NCI-H1417 (cell line): ENCODE data around the gene CDCA8.

Experiments used
- DNase-seq, 3 experiments: peaks; one replicate each; lab custom pipeline; 2025; lab: John Stamatoyannopoulos, UW

The CDCA8 gene

DNA sequence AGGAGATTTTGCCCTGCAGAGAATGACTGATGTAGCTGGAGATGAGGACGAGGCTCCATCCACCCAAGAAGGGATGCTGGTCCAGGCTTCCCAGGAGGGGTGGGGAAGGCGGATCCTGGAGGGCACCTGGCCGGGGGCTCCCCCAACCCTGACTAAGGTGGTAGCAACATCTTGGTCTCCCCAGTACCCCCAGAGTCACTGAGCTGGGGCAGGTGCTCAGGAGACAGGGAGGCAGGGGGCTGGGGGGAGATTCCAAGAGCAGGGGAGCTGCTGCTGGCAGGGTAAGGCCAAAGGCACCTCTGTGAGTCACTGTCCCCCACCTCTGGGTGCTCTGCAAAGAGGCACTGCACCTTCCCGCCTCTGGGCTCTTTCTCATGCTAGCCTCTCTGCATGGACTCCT is 24.0 kb downstream of the CDCA8 start:
- DNase-seq, result no peak

DNA sequence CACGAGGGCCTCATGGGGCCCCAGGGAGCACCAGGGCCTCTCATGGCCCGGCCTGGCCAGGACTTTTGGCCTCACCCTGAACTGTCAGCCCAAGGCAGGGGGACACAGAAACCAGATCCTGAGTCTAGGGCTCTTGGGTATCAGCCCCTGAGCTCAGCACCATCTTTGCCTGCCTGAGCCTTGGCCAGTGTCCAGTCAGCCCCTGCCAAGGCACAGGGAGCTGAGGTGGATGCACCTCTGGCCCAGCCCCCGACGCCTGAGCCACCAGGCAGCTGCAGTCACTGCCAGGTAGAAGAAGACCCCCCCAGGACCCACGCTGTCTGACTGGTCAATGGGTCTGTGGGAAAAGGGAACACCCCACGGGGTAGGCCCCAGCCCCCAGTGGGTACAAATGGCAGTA is 25.3 kb downstream of the CDCA8 start:
- DNase-seq, result no peak

DNA sequence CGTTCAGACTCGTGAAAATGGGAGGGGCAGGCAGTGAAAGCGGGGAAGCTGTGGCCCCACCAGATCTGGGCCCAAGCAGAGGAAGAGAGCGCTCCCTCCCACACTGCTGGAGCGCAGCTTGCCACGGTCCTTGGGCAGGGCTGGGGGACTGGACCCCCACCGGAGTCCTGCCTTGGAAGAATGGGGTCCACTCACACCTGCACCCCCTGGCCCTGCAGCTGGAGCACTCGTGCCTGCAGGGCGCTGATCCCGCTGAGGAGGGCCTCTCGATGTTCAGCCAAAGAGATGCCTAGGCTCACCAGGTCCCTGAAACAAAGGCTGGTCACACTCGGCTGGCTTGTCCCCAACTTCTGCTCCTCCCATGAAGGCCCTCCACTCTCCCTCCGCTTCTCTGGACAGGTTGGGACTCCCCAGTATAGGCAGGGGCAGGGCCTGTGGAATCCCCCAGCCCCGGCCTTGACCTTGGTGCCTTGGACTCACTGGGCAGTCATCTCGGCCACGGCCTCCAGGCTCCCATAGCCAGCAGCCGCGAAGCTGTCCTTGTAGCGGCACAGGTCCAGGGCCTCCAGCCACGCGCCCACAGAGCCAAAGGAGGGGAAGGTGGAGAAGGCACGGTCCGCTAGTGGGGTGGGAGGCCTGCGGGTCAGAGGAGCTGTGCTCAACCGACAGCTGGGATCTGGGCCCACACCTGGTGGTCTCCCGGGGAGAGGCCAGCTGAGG is 26.0 kb downstream of the CDCA8 start:
- no peak for DNase-seq

DNA sequence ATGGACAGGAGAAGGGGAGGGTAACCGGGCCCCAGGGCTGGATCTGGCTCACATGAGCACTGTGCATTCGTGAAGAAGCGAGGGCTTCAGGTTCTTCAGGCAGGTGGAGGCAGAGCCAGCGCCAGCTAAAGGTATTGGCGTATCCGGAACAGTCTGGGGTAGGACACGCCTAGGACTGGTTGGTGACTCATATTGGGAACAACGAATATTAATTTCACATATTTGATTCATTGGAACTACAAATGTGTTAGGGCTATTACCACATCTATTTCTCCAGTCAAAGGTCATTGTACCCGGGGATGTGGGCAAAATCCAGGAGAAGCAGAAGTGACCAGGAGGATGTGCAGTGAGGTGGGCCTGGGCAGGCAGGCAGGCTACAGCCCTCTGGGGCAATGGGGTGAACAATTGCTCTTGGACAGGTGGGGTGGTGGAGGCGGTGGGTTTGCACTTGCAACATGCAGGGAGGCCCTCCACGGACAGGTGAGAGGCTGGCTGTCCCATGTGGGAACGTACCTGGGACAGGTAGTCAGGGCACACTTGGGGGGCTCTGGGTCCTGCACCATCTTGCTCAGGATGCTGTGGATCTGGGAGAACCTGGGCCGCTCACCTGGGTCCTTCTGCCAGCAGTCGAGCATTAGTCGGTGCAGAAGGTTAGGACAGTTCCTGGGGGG is 26.7 kb downstream of the CDCA8 start:
- no peak for DNase-seq

DNA sequence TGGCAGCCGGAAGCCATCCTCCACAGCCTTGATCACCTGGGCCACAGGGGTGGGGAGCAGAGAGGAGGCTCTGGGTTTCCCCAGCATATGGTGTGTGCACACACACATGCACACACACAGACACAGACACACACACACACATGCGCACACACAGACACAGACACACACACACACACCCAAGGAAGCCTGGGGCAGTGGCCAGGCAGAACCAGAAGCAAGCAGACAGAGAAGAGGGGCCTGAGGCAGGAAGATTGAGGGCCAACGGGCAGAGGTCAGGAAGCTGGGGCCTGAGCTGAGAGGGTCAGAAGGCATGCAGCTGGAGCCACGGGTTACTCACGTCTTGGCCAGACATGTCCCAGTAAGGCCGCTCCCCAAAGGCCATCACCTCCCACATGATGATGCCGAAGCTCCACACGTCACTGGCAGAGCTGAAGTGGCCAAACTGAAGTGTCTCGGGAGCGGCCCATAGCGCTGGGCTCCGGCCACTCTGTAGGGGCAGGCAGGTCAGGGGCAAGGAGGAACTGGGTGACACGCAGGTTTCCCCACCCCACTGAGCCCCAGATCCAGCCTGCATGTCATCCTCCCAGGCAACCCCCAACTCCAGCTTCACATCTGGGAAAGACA is 27.4 kb downstream of the CDCA8 start:
- no peak for DNase-seq

DNA sequence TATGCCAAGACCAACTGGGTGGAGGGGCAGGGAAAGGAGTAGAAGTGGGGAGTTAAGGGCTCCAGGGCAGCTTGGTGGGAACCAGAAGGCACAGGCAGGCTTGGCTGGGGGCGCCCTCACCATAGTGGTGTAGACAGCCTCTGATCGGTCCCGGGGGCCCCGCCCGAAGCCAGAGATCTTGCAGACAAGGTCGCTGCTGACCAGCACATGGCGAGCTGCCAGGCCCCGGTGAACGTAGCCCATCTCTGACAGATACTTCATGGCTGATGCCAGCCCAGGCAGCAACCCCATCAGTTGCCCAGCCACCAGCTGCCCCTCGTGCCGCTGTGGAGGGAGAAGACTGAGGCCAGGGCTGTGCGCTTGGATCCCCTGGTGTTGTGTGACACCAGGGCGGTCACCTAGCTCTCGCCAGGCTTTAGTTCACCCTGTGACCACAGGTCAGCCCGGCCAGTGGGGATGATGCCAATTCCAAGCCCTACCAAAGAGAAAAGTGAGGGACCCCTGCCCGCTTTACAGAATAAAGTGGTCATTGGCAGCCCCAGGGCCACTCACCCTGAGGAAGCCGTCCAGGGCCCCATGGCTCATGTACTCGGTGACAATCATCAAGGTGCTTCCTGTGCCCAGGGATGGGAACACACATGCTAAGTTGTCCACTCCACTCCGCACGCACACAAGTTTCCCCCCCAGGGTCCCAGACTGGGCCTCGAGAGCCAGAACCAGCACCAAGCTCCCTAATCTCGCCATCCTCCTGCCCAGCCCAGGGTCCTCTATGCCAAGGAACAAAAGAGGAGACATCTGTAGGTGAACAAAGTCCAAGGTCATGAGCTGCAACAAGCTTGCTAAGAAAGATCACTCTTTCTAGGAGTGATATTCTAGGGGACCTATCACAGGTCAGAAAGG is 28.2 kb downstream of the CDCA8 start:
- no peak for DNase-seq

DNA sequence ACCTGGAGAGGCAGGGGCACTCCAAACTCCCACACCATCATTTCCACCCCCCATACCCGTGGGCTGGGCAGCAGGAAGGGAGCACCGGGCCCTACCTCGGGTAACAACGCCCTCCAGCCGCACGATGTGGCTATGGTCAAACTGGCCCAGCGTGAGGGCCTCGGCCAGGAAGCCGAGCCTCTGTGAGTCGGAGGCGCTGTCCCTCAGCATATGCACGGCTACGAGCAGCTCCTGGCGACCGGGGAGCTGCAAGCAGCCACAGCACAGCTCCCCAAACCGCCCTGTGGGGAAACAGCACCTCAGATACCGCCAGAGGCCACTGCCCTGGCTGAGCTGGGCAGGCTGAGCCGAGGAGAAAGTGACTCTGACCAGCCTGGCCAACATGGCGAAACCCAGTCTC is 29.2 kb downstream of the CDCA8 start:
- no peak for DNase-seq

DNA sequence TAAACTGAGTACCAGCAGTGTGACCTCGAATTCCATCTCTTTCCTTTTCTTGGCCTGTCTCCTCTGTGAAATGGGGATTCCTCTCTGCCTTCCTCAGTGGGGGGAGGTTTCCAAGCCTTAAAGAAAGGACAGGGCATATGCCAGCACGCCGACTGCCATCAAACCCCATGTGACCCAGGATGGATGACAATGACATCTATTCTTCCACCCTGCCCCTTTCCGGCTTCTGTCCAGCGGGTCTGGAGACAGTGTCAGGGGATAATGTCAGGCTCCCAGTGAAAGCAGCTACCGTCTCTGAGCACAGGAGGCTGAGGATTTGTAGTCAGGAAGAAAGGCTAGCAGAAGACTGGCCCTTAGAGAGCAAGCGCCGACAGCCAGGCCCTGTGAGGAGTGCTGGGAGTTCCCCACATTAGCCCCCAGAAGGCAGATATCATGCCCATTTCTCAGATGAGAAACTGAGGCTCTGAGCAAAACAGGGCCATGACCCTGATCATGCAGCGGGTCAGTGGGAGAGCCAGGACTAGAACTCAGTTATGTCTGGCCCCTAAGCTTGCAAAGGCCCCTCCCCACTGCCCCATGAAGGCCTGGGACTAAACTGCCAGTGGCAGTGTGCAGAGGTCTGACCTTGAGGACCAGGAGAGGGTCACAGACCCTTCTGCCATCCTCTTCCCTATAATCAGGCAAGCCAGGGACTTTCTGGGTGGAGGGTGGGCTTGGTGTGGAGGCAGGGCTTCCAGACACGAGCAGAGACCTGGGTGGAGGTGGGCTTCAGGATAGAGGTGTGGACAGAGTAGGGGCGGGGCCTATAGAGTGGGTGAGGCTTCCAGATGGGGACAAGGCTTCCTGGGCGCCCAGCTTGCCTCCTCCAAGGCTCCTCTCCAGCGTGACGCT is 30.1 kb downstream of the CDCA8 start:
- DNase-seq, result no peak

DNA sequence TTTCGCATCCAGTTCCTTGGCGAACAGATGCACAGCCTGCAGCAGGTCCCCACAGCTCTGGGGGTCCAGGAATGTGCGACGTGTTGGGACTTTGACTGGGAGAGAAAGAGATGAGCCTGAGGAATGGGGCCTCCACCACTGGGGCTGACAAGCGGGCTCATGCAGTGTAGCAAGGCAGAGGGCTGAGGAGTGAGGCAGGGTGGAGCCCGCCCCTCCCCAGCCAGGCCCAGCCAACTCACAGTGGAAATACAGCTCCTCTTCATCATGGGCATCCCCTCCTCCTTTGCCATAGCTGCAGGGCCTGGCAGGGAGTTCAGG is 30.7 kb downstream of the CDCA8 start:
- DNase-seq, result no peak

DNA sequence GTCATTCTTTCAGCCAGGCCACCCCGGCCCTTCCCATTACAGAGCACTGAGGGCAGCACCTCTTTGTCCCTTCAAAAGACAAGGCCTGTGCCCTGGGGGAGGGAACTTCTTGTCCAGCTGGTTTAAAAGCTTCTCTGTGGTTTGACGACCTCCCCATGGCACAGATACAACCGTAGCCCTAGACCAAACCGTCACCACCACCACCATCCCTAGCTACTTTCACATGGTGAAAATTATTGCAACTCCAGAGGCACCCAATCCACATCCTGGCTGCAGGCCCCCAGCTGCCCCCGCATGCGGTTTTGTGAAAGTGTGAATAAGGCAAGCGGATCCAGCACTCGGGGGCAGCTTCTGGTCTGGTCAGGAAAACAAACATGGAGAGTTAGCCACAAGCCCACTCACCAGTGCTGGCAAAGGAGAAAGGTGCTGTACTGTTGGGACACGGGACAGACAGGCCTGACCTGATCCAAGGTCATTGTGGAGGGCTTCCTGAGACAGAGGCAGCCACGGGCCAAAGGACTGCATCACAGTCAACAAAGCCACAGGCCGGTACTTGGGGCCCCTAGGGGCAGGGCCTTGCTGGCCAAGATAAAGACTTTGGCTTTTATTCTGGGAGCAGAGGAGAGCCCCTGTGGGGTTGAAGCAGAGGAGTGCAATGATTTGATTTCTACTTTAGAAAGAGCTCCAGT is 31.2 kb downstream of the CDCA8 start:
- DNase-seq, result no peak

DNA sequence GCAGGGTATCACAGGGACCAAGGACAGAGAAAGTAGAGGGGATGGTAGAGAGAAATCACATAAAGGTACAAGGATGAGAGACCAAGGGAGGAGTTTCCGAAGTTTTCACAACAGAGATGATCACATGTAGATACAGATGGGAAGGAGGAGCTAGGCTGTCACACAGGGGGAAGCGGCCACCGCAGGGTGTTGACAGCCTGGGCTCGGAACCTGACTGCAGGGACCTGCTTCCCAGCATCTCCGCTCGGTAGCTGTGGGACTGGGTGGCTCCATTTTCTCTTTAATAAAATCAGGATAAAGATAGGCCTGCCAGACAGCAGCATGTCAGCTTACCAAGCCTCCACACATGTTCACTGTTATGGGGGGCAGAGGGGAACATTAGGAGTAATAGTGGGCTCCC is 32.3 kb downstream of the CDCA8 start:
- DNase-seq, result no peak

DNA sequence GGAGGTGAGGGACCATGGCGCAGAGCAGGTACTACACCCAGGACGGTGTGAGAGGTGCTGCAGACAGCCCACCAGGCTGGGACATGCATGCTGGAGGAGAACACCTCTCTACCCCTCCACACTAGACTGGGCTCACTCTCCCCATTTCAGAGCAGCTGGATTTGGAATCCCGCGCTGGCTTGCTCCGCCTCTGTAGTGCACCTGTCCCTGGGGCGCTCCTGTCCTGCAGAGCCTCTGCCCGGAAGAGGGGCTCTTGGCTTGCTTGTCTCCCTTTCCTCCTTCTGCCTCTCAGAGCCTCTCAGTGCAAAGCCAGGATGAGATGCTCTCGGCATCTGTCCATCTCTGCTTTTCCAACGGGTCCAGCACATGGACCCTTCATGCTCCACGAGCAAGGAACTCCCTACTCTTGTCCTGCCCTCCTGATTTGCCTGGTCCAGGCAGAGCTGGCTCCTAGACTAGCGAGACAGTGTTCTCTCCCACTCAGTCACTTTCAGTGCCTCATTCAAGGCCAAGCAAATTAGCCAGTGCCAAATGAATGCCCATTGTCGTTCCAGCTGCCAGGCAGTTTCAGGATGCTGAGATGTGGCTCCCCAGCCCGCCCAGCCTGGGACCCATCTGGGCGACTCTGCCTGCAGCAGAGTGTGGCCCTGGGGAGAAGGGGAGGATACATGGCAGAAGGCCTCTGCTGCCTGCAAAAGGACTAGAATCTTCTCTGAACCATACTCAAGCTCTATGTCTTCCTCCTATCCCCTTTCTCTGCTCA is 33.7 kb downstream of the CDCA8 start:
- no peak for DNase-seq

DNA sequence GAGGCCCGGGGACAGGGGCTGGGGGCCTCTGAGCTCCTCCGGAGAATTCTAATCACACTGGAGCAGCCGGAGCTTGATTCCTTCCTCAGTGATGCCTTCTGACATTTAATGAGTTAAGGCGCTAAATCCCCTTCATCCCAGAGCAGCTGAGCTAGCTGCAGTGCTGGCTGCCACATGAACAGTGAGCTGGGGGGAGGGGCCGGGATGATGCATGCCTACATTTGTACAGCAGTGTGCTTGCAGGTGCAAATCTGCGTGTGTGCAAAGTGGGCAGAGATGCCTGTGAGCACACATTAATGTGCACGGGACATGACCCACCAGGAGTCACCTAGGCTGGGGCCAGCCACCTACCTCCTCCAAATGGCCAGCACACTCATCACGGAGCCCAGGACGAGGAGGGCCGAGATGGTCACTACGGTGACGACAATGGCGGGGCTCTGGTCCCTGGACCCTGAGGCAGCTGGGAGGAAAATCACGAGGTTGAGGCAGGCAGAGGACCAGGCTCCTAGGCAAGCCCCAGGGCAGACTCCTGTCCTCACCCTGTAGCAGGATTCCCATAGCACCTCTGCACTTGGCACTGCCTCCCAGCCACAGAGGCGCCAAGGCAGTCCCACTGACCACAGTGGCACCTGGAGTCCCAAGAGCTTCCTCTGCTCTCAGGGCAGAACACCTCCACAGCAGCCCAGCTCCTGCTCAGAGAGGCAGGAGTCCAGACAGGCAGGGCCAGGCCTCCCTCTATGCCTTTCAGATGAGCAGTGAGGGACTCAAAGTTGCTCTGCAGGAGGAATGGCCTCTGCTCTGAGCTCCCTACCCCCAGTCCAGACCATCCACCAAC is 34.7 kb downstream of the CDCA8 start:
- no peak for DNase-seq

DNA sequence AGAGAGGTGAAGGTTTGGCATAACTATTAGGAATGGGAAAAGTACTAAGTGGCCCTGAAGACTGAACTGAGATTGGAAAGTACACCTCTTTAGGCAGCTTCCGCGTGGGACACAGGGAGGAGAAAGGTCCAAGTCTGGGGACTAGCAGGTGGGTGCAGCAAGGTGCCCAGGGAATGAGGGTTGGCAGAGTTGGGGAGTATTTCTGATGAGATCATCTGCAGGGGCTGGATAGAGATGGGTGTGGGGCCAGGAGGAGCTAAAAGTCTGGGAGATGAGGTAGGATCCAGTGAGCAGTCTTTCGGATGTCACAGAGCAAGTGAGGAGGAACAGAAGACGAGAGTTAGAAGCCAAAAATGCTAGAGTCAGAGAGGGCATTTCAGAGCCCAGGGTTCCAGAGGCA is 36.1 kb downstream of the CDCA8 start:
- no peak for DNase-seq

DNA sequence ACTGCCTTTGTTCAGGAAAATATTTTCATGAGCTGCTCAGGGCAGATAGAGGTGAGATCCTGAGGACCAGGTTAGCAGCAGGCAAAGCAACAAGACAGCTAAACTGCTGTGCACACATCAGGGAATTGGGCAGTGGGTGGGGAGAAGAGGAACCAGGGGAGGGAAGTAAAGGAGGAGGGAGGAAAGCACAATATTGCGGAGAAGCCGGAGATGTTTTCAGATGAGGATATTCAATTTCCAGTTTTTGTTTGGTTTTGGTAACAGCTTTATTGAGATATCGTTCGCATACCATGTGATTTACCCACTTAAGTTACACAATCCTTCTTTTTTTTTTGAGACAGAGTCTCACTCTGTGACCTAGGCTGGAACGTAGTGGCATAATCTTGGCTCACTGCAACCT is 38.1 kb downstream of the CDCA8 start:
- DNase-seq, result no peak

DNA sequence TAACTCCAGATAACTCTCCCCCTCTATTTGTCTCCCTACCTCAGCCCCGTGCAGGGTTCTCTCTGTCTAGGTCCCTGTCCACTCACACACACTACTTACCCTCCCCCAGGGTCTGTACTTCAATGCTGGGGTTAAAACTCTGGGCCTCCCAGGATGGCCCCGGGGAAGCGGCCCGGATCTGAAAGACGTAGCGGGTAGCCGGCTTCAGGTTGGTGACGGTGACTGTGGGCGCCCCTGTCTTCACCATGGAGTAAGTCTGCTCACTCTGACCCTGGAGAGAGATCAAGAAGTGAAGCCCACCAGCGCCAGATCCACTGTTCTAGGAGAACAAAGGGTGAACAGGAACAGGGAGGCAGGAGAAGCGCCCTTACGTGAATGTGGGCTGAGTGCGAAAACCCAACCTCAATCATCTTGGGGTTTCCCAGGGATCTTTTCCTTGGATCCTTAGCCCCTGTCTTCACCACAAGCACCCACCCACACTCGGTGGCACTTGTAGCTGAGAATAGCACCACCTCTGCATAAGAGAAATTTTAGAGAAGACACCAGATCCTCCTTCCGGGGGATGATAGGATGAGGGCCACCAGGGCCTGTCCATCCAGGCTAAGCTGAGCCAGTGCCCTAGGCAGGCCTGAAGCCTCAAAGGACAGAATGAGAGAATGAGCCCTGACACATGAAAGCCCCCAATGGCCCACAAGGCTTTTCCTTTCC is 39.1 kb downstream of the CDCA8 start:
- DNase-seq, result no peak

DNA sequence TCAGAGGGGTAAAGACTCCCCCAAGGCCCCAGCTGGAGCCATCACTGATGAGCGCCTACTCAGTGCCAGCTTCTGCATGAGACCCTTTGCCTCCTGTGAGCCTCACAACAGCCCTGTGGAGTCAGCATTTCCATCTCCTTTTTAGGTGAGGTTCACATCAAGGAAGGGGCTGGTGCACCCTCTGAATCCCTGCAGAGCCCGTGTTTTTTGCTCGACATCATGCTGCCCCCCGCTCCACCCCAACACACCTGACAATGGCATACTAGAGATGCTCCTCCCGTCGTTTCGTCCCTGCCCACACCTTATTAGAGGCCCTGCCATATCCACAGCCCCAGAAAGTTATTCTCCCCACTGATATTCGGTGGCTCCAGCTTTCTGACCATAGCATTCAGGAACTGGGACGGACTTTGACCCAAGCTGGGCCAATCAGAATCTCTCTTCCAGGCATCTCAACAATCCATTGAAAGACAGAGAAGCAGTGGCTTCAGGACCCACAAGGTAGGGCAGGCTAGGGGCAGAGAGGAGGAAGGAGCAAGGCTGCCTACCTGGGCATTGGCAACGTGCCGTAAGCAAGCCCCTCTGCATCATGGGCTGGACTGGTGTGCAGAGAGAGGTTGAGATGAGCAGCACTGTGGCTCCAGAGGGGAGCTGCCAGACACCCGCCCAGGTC is 39.9 kb downstream of the CDCA8 start:
- no peak for DNase-seq
